Measurements from ENCODE around the gene PLCL2. TPM values are rescaled to one million over a fixed set of nuclear protein-coding genes. Genes with fewer than 3 reads are reported as not detected.

Gene PLCL2
- total RNA-seq, 1 experiment from 2014 or later, result 32.1 TPM

- Mint-ChIP-seq H3K4me3 (no peak overlapping the region), H3K4me1 (no peaks in the 10 kb centered on the region), H3K36me3 (ENCODE audit: insufficient read depth in 1 of 3, low read depth in 3 of 3) (peaks cover 0 to 2% (median 0%) of the 10 kb centered on the region in 3 experiments; a peak in 1 of 7 replicates), H3K27me3 (ENCODE audit: low read depth) (0 out of 2 replicates have a peak, but pooled peaks cover under 1% of the 10 kb centered on the region), H3K9me3 (peaks cover 4 to 5% of the 10 kb centered on the region in 2 experiments; a peak in 4 of 5 replicates), H3K27ac (no peak overlapping the region)
- Histone ChIP-seq H3K27ac (ENCODE audit: insufficient read length, low read depth, low read length) (no peak overlapping the region), H3T11ph (ENCODE audit: low read length) (no peak overlapping the region), H3K27me3 (ENCODE audit: insufficient read depth, low read length) (no peaks in the 10 kb centered on the region), H3K79me2 (ENCODE audit: insufficient read depth, low read length) (no peaks in the 10 kb centered on the region), H2BK12ac (ENCODE audit: insufficient read length, low read depth, low read length) (no peak overlapping the region), H3K4me2 (ENCODE audit: insufficient read depth, insufficient read length, low read length) (no peak overlapping the region), H3K23ac (ENCODE audit: insufficient read length, low read depth, low read length) (no peak overlapping the region), H2BK20ac (ENCODE audit: low read depth, low read length, poor library complexity, severe bottlenecking) (no peak overlapping the region), H2AK5ac (ENCODE audit: insufficient read length, low read length) (no peak overlapping the region), H3K9ac (ENCODE audit: extremely low read depth, insufficient read length, low read length) (no peak overlapping the region), H3K4ac (ENCODE audit: low read depth, low read length) (no peak overlapping the region), H2BK5ac (ENCODE audit: insufficient read length, low read length) (no peak overlapping the region), H3K9me3 (ENCODE audit: control insufficient read depth, low read depth, low read length) (no peaks in the 10 kb centered on the region), H3K79me1 (ENCODE audit: insufficient read depth, low read depth, low read length, poor library complexity, severe bottlenecking) (no peaks in the 10 kb centered on the region), H4K91ac (ENCODE audit: insufficient read length, low read depth, low read length) (no peak overlapping the region), H3K14ac (ENCODE audit: insufficient read depth, low read length) (no peak overlapping the region), H3K18ac (ENCODE audit: insufficient read length, low read depth, low read length) (no peak overlapping the region), H4K5ac (ENCODE audit: insufficient read length, low read depth, low read length) (no peak overlapping the region), H3K23me2 (ENCODE audit: insufficient read length, low read depth, low read length, poor library complexity, severe bottlenecking) (no peaks in the 10 kb centered on the region), H3K56ac (ENCODE audit: insufficient read length, low read depth, low read length) (no peak overlapping the region), H2BK15ac (ENCODE audit: low read depth, low read length) (no peak overlapping the region), H4K8ac (replicated peaks; ENCODE audit: insufficient read length, low read depth, low read length) (no peak overlapping the region), H2BK120ac (ENCODE audit: low read depth, low read length, poor library complexity, severe bottlenecking) (no peak overlapping the region), H4K20me1 (ENCODE audit: control insufficient read depth, insufficient read depth, insufficient read length) (no peaks in the 10 kb centered on the region), H3K4me1 (ENCODE audit: insufficient read depth, low read length) (no peaks in the 10 kb centered on the region), H2AFZ (ENCODE audit: low read length) (no peak overlapping the region)
- no peak for TF ChIP-seq CTCF (conservative IDR thresholded peaks at IDR 0.05)
- no peak for DNase-seq
- no CpG with 5 or more reads among the region's 2 CpGs for WGBS (ENCODE audit: extremely low coverage, insufficient read length, low lambda C conversion rate)
Observed at GRCh38 chr3:16861432-16861831, 23.3 kb upstream of the PLCL2 start.
